Measurements from ENCODE around the gene LRRC8A.

- no peak for TF ChIP-seq CTCF (IDR thresholded peaks at IDR 0.05; ENCODE audit: low read length)
- TF ChIP-seq EZH2 (IDR thresholded peaks at IDR 0.05; ENCODE audit: borderline replicate concordance, low read length) = no peak
Observed at GRCh38 chr9:128845186-128845931, 36.6 kb upstream of the LRRC8A start.
